Retinal pigment epithelial cell (primary cell): ENCODE data around the gene RPS6KB2.

ENCODE experiments used
- DNase-seq: peaks from one replicate; pipeline ENCODE4 v3.0.0-alpha.2; 2010; ENCODE audit warnings: low read depth
- H3K4me3 ChIP-seq: 2 replicates; pipeline ENCODE4 v1.5.1; 2011; ENCODE audit warnings: mild to moderate bottlenecking, low read length, control low read depth, moderate library complexity
- CTCF ChIP-seq: conservative IDR thresholded peaks from 2 replicates; pipeline ENCODE4 v1.5.1; 2011; ENCODE audit warnings: low read depth, low read length, control low read depth, inconsistent platforms

The RPS6KB2 gene

GRCh38 chr11:67433536-67434394 is 5.5 kb downstream of the RPS6KB2 start:
- no peak overlapping the region for H3K4me3 ChIP-seq
- no peak for DNase-seq
- no peak for TF ChIP-seq CTCF

GRCh38 chr11:67434395-67434881 is 6.1 kb downstream of the RPS6KB2 start:
- no peak for TF ChIP-seq CTCF
- no peak for DNase-seq

GRCh38 chr11:67435031-67435726 is 6.9 kb downstream of the RPS6KB2 start:
- H3K4me3 ChIP-seq = no peak overlapping the region
- TF ChIP-seq CTCF = no peak

More at GRCh38 chr11:67434395-67434881, 6.1 kb downstream of the RPS6KB2 start:
- no peak overlapping the region for H3K4me3 ChIP-seq

GRCh38 chr11:67435727-67436458 is 7.6 kb downstream of the RPS6KB2 start:
- no peak overlapping the region for H3K4me3 ChIP-seq
- no peak for TF ChIP-seq CTCF
- DNase-seq = no peak

More at GRCh38 chr11:67435031-67435726, 6.9 kb downstream of the RPS6KB2 start:
- DNase-seq = no peak

GRCh38 chr11:67436459-67437081 is 8.3 kb downstream of the RPS6KB2 start:
- no peak for TF ChIP-seq CTCF
- DNase-seq = no peak
- no peak overlapping the region for H3K4me3 ChIP-seq

GRCh38 chr11:67437082-67437808 is 9.0 kb downstream of the RPS6KB2 start, which contains the start of gene PTPRCAP:
PTPRCAP (minus strand) TSS chr11:67437682; CDS start chr11:67437619, 63 bp downstream.
- DNase-seq = no peak
- no peak for TF ChIP-seq CTCF
- no peak within 1 kb of the TSS for H3K4me3 ChIP-seq
